Measurements from ENCODE around the gene CHMP6. TPM values are rescaled to one million over a fixed set of nuclear protein-coding genes. Genes with fewer than 3 reads are reported as not detected.

Gene CHMP6
- total and polyA plus RNA-seq, 3 experiments from 2014 or later = 31.2 to 45.1 (median 32.7) TPM

DNA sequence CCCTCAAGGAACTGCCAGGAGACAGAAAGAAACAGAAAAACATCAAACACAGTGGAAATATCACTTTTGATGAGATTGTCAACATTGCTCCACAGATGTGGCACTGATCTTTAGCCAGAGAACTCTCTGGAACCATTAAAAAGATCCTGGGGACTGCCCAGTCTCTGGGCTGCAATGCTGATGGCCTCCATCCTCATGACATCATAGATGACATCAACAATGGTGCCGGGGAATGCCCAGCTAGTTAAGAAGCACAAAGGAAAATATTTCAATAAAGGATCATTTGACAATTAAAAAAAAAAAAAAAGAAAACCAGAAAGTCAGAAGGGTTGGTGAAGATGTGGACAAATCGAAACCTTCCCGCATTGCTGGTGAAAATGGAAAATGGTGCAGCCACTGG is 14.9 kb upstream of the CHMP6 start:
- H3K36me3 Mint-ChIP-seq = no peaks in the 10 kb centered on the region
- no peak for DNase-seq
- ChIA-PET POLR2A (no interaction called here), CTCF (interaction anchor here (1.0 to 1.6 kb wide), 2 partner anchors 9 kb away, joined by 3 read pairs; no protein-coding TSS in a partner anchor)
- peaks cover 4 to 9% (median 9%) of the 10 kb centered on the region in 3 donors for H3K4me1 Mint-ChIP-seq
- no peak overlapping the region for H3K27ac Mint-ChIP-seq
- peaks cover 4% of the 10 kb centered on the region for H3K27me3 ChIP-seq (ENCODE audit: insufficient read depth, low read length, poor library complexity, severe bottlenecking)
- no peaks in the 10 kb centered on the region for H3K4me1 ChIP-seq (ENCODE audit: insufficient read depth, low read length)
- H3K9me3 Mint-ChIP-seq = no peaks in the 10 kb centered on the region
- no peak overlapping the region for H3K4me3 Mint-ChIP-seq
- no peaks in the 10 kb centered on the region for H3K36me3 ChIP-seq (ENCODE audit: insufficient read depth, low read length)
- H3K27ac ChIP-seq (ENCODE audit: low read depth, low read length) = no peak overlapping the region
- H3K4me3 ChIP-seq (ENCODE audit: low read length) = no peak overlapping the region
- peaks cover 21 to 36% of the 10 kb centered on the region in 2 donors for H3K27me3 Mint-ChIP-seq
- no peaks in the 10 kb centered on the region for H3K9me3 ChIP-seq (ENCODE audit: low read length)

DNA sequence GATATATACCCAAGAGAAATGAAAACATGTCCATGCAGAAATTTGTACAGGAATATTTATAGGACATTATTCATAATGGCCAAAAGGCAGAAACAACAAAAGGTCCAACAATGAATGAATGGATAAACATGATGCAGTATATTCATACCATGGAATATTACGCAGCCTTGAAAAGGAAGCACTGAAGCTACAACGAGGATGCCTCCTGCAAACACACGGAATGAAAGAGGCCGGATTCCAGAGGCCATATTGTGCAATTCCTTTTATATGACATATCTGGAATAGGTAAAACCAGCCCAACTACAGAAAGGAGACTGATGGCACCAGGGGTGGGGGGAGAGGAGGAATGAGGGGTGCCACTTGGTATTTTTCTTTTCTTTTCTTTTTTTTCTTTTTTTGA is 14.5 kb upstream of the CHMP6 start:
- H3K9me3 Mint-ChIP-seq = no peaks in the 10 kb centered on the region

DNA sequence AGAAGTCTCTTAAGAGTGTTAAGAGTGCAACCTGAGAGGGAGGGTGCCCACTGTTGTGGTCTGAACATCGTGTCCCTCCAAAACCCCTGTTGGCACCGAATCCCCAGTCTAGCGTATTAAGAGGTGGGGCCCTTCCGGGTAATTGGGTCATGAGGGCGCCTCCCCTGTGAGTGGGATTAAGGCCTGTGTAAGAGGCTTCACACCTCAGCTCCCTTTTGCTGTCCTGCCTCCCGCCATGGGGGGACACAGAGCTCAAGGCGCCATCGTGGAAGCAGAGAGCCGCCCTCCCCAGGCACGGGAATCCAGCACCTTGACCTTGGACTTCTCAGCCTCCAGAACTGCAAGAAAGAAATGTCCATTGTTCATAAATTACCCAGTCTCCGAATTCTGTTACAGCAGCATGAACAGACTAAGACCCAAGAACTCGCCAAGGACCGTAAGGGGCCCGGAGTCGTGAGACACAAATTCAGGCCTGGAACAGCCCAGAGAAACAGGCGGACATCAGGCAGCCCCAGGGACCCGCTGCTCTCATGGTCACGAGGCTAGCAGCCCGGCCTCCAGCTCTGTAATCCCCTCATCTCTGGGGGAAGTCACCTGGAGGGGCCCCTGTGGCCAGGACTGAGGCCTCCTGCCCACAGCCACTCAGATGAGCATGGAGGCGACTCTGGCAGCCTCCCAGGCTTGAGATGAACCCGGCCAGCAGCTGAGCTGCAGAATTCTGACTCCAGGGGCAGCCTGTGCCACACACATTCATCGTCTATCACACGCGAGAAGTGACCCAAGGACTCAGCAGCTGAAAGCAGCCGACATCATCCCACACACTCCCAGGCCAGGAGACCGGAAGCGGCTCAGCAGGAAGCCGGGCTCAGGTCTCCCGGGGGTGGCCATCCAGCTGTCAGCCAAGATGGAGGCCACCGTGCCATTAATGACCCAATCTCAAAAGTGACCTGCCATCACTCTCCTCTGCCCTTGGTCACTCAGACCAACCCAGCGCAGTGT is 12.8 kb upstream of the CHMP6 start:
- DNase-seq = no peak
- H3K4me1 Mint-ChIP-seq = peaks cover 4 to 12% (median 9%) of the 10 kb centered on the region in 3 donors
- H3K27me3 Mint-ChIP-seq = peaks cover 22 to 38% of the 10 kb centered on the region in 2 donors
- POLR2A ChIA-PET = no interaction called here
- no peaks in the 10 kb centered on the region for H3K36me3 Mint-ChIP-seq
- CTCF ChIA-PET = interaction anchor here (0.9 to 2.5 kb wide), 2 partner anchors 10 to 551 kb away, joined by 4 to 12 read pairs; no protein-coding TSS in a partner anchor
- peaks cover 4% of the 10 kb centered on the region for H3K27me3 ChIP-seq (ENCODE audit: insufficient read depth, low read length, poor library complexity, severe bottlenecking)
- no peaks in the 10 kb centered on the region for H3K9me3 Mint-ChIP-seq
- H3K4me1 ChIP-seq (ENCODE audit: insufficient read depth, low read length) = no peaks in the 10 kb centered on the region
- no peak overlapping the region for H3K27ac ChIP-seq (ENCODE audit: low read depth, low read length)
- no peaks in the 10 kb centered on the region for H3K36me3 ChIP-seq (ENCODE audit: insufficient read depth, low read length)
- H3K27ac Mint-ChIP-seq = no peak overlapping the region
- no peaks in the 10 kb centered on the region for H3K9me3 ChIP-seq (ENCODE audit: low read length)
- peak overlapping the region in 1 of 7 donors; percentile 44 for H3K4me3 Mint-ChIP-seq
- no peak overlapping the region for H3K4me3 ChIP-seq (ENCODE audit: low read length)

More for the DNA sequence above, 14.5 kb upstream of the CHMP6 start:
- peaks cover 4 to 12% (median 9%) of the 10 kb centered on the region in 3 donors for H3K4me1 Mint-ChIP-seq
- Histone ChIP-seq H3K4me1 (ENCODE audit: insufficient read depth, low read length) (no peaks in the 10 kb centered on the region), H3K36me3 (ENCODE audit: insufficient read depth, low read length) (no peaks in the 10 kb centered on the region), H3K27me3 (ENCODE audit: insufficient read depth, low read length, poor library complexity, severe bottlenecking) (peaks cover 4% of the 10 kb centered on the region), H3K27ac (ENCODE audit: low read depth, low read length) (no peak overlapping the region), H3K9me3 (ENCODE audit: low read length) (no peaks in the 10 kb centered on the region), H3K4me3 (ENCODE audit: low read length) (no peak overlapping the region)
- ChIA-PET CTCF (interaction anchor here (1.6 kb wide), 1 partner anchor 9 kb away, joined by 3 read pairs; no protein-coding TSS in a partner anchor), POLR2A (no interaction called here)
- H3K27ac Mint-ChIP-seq = no peak overlapping the region
- no peaks in the 10 kb centered on the region for H3K36me3 Mint-ChIP-seq
- DNase-seq = no peak
- H3K4me3 Mint-ChIP-seq = no peak overlapping the region
- H3K27me3 Mint-ChIP-seq = peaks cover 21 to 36% of the 10 kb centered on the region in 2 donors

DNA sequence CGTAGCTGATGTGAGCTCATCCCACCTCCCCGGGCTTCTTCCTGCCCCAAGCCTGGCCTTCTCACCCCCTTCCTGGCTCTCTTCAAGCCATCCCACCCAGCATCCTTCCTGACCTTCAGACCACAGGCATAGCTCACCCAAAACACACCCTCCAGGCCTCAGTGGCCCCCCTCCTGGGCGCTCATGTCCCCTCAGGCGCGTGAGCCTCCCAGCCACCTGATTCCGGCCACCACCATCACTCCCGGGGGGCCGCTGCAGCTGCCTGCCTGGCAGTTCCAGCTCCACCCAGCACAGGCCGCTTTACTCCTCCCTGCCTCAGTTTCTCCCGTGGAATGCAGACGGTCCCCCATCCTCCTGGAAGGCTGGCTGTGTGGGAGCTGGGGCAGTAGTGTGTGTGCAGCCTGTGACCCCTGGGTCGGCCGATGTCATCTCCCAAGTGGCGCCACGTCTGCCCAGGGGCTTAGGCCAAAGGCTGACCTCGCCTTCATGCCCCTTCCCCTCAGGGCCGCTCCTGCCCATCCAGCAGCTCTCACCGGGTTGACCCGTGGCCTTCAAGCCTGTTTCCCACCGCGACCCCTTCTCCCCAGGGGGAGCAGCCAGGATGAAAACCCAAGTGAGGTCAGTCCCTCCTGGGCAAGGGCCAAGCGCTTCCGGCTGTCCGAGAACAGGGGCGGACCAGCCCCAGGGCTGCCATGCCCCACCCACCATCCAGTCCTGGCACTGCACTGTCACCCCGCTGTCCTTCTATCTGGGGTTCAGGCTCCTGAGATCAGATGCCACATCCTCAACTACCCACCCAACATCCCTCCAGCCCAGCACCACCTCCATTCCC is 11.9 kb upstream of the CHMP6 start:
- Mint-ChIP-seq H3K27me3 (peaks cover 20 to 31% of the 10 kb centered on the region in 2 donors), H3K4me1 (peaks cover 4 to 12% (median 9%) of the 10 kb centered on the region in 3 donors), H3K4me3 (peak overlapping the region in 1 of 7 donors; percentile 44), H3K9me3 (no peaks in the 10 kb centered on the region), H3K27ac (no peak overlapping the region), H3K36me3 (no peaks in the 10 kb centered on the region)
- no peaks in the 10 kb centered on the region for H3K36me3 ChIP-seq (ENCODE audit: insufficient read depth, low read length)
- H3K27ac ChIP-seq (ENCODE audit: low read depth, low read length) = no peak overlapping the region
- ChIA-PET CTCF (interaction anchor here (0.9 to 2.5 kb wide), 2 partner anchors 9 to 552 kb away, joined by 4 to 12 read pairs; no protein-coding TSS in a partner anchor), POLR2A (no interaction called here)
- peaks cover 4% of the 10 kb centered on the region for H3K27me3 ChIP-seq (ENCODE audit: insufficient read depth, low read length, poor library complexity, severe bottlenecking)
- DNase-seq = no peak
- H3K4me1 ChIP-seq (ENCODE audit: insufficient read depth, low read length) = no peaks in the 10 kb centered on the region
- H3K9me3 ChIP-seq (ENCODE audit: low read length) = no peaks in the 10 kb centered on the region
- H3K4me3 ChIP-seq (ENCODE audit: low read length) = no peak overlapping the region

DNA sequence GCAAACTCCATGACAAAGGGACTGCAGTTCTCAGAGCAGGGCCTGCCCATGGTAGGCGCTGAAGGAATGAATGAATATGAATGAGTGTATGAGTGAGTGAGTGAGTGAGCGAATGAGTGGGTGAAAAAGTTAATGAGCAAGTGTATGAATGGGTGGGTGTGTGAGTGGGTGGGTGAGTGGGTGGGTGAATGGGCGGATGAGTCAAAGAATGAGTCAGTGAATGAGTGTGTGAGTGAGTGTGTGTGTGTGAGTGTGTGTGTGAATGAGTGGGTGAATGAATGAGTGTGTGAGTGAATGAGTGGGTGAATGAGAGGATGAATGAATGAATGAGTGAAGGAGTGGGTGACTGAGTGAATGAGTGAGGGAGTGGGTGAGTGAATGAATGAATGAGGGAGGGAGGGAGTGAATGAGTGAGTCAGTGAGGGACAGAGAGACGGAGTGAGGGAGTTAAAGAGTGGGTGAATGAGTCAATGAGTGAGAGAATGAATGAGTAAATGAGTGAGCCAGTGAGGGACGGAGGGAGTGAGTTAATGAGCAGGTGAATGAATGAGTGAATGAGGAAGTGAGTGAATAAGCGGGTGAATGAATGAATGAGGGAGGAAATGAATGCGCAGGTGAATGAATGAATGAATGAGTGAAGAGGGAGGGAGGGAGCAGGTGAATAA is 11.1 kb upstream of the CHMP6 start:
- ChIA-PET POLR2A (no interaction called here), CTCF (interaction anchor here (0.7 to 2.5 kb wide), 4 partner anchors 115 to 559 kb away, joined by 3 to 12 read pairs (median 6); no protein-coding TSS in a partner anchor)
- Mint-ChIP-seq H3K9me3 (no peaks in the 10 kb centered on the region), H3K36me3 (no peaks in the 10 kb centered on the region), H3K4me3 (peak overlapping the region in 5 of 7 donors; percentile 21 to 68 (median 44)), H3K27ac (peak overlapping the region in 3 of 8 donors; percentile 19 to 74 (median 68)), H3K27me3 (peaks cover 20 to 30% of the 10 kb centered on the region in 2 donors), H3K4me1 (peaks cover 4 to 12% (median 9%) of the 10 kb centered on the region in 3 donors)
- no peaks in the 10 kb centered on the region for H3K36me3 ChIP-seq (ENCODE audit: insufficient read depth, low read length)
- no peaks in the 10 kb centered on the region for H3K4me1 ChIP-seq (ENCODE audit: insufficient read depth, low read length)
- H3K27me3 ChIP-seq (ENCODE audit: insufficient read depth, low read length, poor library complexity, severe bottlenecking) = peaks cover 4% of the 10 kb centered on the region
- no peak overlapping the region for H3K27ac ChIP-seq (ENCODE audit: low read depth, low read length)
- H3K9me3 ChIP-seq (ENCODE audit: low read length) = no peaks in the 10 kb centered on the region
- no peak for DNase-seq
- H3K4me3 ChIP-seq (ENCODE audit: low read length) = no peak overlapping the region

DNA sequence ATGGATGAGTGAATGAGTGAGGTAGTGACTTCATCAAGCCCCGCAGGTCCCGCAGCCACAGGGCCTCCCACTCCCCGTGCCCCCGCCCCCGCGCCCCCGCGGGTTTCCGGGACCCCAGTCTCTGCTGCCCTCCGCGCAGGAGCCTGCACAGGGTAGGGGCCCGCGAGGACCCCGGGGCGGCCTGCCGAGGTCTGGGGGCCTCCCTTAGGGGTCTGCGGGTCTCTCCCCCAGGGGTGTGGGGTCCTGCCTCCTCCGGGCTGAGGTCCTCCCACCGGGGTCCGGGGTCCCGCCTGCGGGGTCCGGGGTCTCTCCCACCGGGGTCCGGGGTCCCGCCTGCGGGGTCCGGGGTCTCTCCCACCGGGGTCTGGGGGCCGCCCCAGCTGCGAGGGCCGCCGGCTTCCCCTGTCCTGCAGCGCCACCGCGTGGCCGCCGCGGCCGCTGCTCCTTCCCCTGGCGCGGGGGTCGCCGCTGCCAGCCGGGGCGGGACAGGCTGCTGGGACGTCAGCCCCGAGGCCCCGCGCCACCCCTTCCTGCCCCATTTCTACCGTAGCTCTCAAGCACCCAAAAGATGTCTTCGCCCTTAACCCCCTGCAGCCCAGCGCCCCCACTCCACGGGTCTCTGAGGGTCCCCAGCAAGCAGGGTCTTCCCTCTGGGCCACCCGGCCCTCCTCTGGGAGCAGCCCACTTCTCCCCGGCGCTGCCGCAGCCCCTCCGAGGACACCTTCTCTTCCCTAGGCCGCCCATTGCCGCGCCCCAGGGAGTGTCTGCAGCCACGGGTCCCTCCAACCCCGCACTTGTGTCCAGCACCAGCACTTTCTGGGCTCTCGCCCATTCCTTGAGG is 10.4 kb upstream of the CHMP6 start:
- H3K36me3 ChIP-seq (ENCODE audit: insufficient read depth, low read length) = no peaks in the 10 kb centered on the region
- H3K4me1 Mint-ChIP-seq = peaks cover 4 to 12% (median 9%) of the 10 kb centered on the region in 3 donors
- POLR2A ChIA-PET = no interaction called here
- peaks cover 19 to 30% of the 10 kb centered on the region in 2 donors for H3K27me3 Mint-ChIP-seq
- H3K4me3 ChIP-seq (ENCODE audit: low read length) = no peak overlapping the region
- no peaks in the 10 kb centered on the region for H3K36me3 Mint-ChIP-seq
- H3K27ac ChIP-seq (ENCODE audit: low read depth, low read length) = no peak overlapping the region
- H3K4me1 ChIP-seq (ENCODE audit: insufficient read depth, low read length) = no peaks in the 10 kb centered on the region
- peak overlapping the region in 2 of 8 donors; percentile 19 to 52 for H3K27ac Mint-ChIP-seq
- H3K9me3 Mint-ChIP-seq = no peaks in the 10 kb centered on the region
- CTCF ChIA-PET = interaction anchor here (0.7 to 1.9 kb wide), 3 partner anchors 115 to 559 kb away, joined by 3 to 7 read pairs (median 5); no protein-coding TSS in a partner anchor
- H3K9me3 ChIP-seq (ENCODE audit: low read length) = no peaks in the 10 kb centered on the region
- H3K4me3 Mint-ChIP-seq = peak overlapping the region in 3 of 7 donors; percentile 21 to 68 (median 49)
- H3K27me3 ChIP-seq (ENCODE audit: insufficient read depth, low read length, poor library complexity, severe bottlenecking) = peaks cover 4% of the 10 kb centered on the region
- peak in 4 of 5 donors; percentile 21 to 44 (median 30) for DNase-seq

Data from CD8-positive, alpha-beta memory T cell (primary cell).